ENCODE data around the gene IL6R.

DNA sequence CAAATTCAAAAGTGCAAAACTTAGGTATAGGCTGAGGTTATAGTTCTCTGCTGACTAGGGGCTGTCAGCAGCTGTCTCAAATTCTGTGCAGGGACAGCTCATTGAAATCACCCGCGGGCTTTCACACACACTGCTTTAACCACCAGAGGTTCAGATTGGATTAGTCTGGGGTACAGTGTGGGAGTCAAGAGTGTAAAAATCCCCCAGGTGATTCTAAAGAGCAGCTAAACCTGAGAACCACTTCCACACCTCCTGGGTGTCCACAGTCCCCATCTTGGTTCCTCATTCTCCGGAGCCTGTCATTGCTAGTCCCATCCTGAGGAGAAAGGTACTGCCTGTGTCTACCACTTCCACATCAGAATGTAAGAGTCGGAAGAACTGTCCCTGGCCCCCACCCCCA lies 87.0 kb downstream of the IL6R start:
- TF ChIP-seq ZFP3 (CRISPR knock-in tag; IDR thresholded peaks at IDR 0.05) (no peak), POU6F1 (CRISPR knock-in tag; IDR thresholded peaks at IDR 0.05; ENCODE audit: borderline replicate concordance, low read depth) (no peak), ZNF70 (CRISPR knock-in tag; IDR thresholded peaks at IDR 0.05) (no peak), SNAI2 (CRISPR knock-in tag; IDR thresholded peaks at IDR 0.05) (no peak), ZNF8 (CRISPR knock-in tag; IDR thresholded peaks at IDR 0.05) (no peak), TSHZ2 (CRISPR knock-in tag; IDR thresholded peaks at IDR 0.05) (no peak), CSDC2 (CRISPR knock-in tag; IDR thresholded peaks at IDR 0.05) (no peak)
- TF ChIP-seq, protein P1, sequence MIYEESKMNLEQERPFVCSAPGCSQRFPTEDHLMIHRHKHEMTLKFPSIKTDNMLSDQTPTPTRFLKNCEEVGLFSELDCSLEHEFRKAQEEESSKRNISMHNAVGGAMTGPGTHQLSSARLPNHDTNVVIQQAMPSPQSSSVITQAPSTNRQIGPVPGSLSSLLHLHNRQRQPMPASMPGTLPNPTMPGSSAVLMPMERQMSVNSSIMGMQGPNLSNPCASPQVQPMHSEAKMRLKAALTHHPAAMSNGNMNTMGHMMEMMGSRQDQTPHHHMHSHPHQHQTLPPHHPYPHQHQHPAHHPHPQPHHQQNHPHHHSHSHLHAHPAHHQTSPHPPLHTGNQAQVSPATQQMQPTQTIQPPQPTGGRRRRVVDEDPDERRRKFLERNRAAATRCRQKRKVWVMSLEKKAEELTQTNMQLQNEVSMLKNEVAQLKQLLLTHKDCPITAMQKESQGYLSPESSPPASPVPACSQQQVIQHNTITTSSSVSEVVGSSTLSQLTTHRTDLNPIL (CRISPR knock-in tag; IDR thresholded peaks at IDR 0.05; ENCODE audit: low read depth): no peak
- TF ChIP-seq, protein P2, sequence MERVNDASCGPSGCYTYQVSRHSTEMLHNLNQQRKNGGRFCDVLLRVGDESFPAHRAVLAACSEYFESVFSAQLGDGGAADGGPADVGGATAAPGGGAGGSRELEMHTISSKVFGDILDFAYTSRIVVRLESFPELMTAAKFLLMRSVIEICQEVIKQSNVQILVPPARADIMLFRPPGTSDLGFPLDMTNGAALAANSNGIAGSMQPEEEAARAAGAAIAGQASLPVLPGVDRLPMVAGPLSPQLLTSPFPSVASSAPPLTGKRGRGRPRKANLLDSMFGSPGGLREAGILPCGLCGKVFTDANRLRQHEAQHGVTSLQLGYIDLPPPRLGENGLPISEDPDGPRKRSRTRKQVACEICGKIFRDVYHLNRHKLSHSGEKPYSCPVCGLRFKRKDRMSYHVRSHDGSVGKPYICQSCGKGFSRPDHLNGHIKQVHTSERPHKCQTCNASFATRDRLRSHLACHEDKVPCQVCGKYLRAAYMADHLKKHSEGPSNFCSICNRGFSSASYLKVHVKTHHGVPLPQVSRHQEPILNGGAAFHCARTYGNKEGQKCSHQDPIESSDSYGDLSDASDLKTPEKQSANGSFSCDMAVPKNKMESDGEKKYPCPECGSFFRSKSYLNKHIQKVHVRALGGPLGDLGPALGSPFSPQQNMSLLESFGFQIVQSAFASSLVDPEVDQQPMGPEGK (CRISPR knock-in tag; IDR thresholded peaks at IDR 0.05; ENCODE audit: borderline replicate concordance): no peak

Data from SK-N-SH treated with all-trans-retinoic acid at 6 μM for 48 hours (cell line).